ENCODE results near the gene CORO2A.
A peak's percentile ranks its signal among the peaks of the same experiment; 100 is the strongest.

CORO2A gene

GRCh38 chr9:98095401-98095800 is 97.0 kb downstream of the CORO2A start:
- WGBS, result 96% methylated on average over 7 of the region's 7 CpGs
- Histone ChIP-seq H3K36me3 (ENCODE audit: control insufficient read depth in 1 of 2, insufficient read depth in 2 of 2, low read depth in 1 of 2, low read length in 2 of 2) (no peaks in the 10 kb centered on the region), H3K4me3 (ENCODE audit: insufficient read depth in 1 of 2, low read depth in 1 of 2, low read length in 2 of 2) (no peak overlapping the region), H3K14ac (ENCODE audit: low read length in 2 of 2) (no peak overlapping the region), H4K91ac (ENCODE audit: low read length) (no peak overlapping the region), H3K9ac (ENCODE audit: low read length) (no peak overlapping the region), H2BK12ac (ENCODE audit: low read length in 2 of 2) (no peak overlapping the region), H3K4ac (ENCODE audit: low read depth in 1 of 2, low read length in 2 of 2) (no peak overlapping the region), H2BK15ac (ENCODE audit: low read depth, poor library complexity, severe bottlenecking) (no peak overlapping the region), H3K79me1 (replicated peaks; ENCODE audit: low read length, poor library complexity, severe bottlenecking) (no peaks in the 10 kb centered on the region), H2BK5ac (ENCODE audit: low read depth, low read length, poor library complexity, severe bottlenecking) (no peak overlapping the region), H3K4me2 (ENCODE audit: low read length, poor library complexity, severe bottlenecking) (no peak overlapping the region), H3K27ac (ENCODE audit: low read length, poor library complexity, severe bottlenecking) (no peak overlapping the region), H3K18ac (ENCODE audit: low read depth in 1 of 2, low read length in 2 of 2) (no peak overlapping the region), H3K9me3 (ENCODE audit: control insufficient read depth, low read length) (no peaks in the 10 kb centered on the region), H3K4me1 (ENCODE audit: control insufficient read depth, insufficient read depth, low read depth, low read length) (peaks cover 4% of the 10 kb centered on the region), H3K23ac (ENCODE audit: low read length in 2 of 2) (no peak overlapping the region), H4K8ac (ENCODE audit: low read length) (no peak overlapping the region), H2AFZ (ENCODE audit: low read depth, low read length) (no peak overlapping the region), H2BK120ac (ENCODE audit: low read depth, low read length) (no peak overlapping the region), H3K27me3 (ENCODE audit: control insufficient read depth in 1 of 2, insufficient read depth in 1 of 2, low read length in 2 of 2) (peaks cover 0 to 6% of the 10 kb centered on the region in 2 experiments), H2AK5ac (ENCODE audit: low read length, severe bottlenecking) (no peak overlapping the region)
- DNase-seq, result no peak

DNA sequence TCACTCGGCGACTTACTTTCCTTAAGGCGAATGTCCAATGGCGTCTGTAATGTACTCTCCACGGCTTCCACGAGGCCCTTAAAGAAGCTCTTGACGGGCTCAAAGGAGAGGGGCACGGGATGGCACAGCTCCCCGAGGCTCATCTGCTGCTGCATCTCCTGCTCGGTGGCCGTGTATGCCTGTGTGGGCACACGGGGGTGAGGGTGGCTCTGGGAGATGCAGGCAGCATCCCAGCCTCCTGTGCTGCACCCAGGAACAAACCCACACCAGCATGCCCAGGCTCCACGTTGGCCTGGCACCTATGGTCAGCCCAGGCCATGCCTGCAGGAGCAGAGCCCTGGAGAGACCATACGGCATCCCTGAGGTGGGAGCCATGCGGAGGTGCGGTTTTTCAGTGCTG is 97.6 kb downstream of the CORO2A start:
- H3K27ac ChIP-seq (ENCODE audit: low read length, poor library complexity, severe bottlenecking), result no peak overlapping the region
- H3K23ac ChIP-seq (ENCODE audit: low read length in 2 of 2), result no peak overlapping the region
- no peak overlapping the region for H2BK5ac ChIP-seq (ENCODE audit: low read depth, low read length, poor library complexity, severe bottlenecking)
- H3K9ac ChIP-seq (ENCODE audit: low read length), result no peak overlapping the region
- H2BK12ac ChIP-seq (ENCODE audit: low read length in 2 of 2), result no peak overlapping the region
- peak overlapping the region in 1 of 2 experiments; percentile 35 for H3K14ac ChIP-seq (ENCODE audit: low read length in 2 of 2)
- H3K9me3 ChIP-seq (ENCODE audit: control insufficient read depth, low read length), result no peaks in the 10 kb centered on the region
- H4K91ac ChIP-seq (ENCODE audit: low read length), result no peak overlapping the region
- DNase-seq, result no peak
- H3K4me3 ChIP-seq (ENCODE audit: insufficient read depth in 1 of 2, low read depth in 1 of 2, low read length in 2 of 2), result no peak overlapping the region
- no peaks in the 10 kb centered on the region for H3K79me1 ChIP-seq (replicated peaks; ENCODE audit: low read length, poor library complexity, severe bottlenecking)
- no peak overlapping the region for H4K8ac ChIP-seq (ENCODE audit: low read length)
- H3K27me3 ChIP-seq (ENCODE audit: control insufficient read depth in 1 of 2, insufficient read depth in 1 of 2, low read length in 2 of 2), result peaks cover 0 to 6% of the 10 kb centered on the region in 2 experiments
- no peak overlapping the region for H2AK5ac ChIP-seq (ENCODE audit: low read length, severe bottlenecking)
- H3K18ac ChIP-seq (ENCODE audit: low read depth in 1 of 2, low read length in 2 of 2), result no peak overlapping the region
- H2BK120ac ChIP-seq (ENCODE audit: low read depth, low read length), result no peak overlapping the region
- no peak overlapping the region for H2AFZ ChIP-seq (ENCODE audit: low read depth, low read length)
- H2BK15ac ChIP-seq (ENCODE audit: low read depth, poor library complexity, severe bottlenecking), result no peak overlapping the region
- 93% methylated on average over 16 of the region's 16 CpGs for WGBS
- H3K4me2 ChIP-seq (ENCODE audit: low read length, poor library complexity, severe bottlenecking), result no peak overlapping the region
- H3K36me3 ChIP-seq (ENCODE audit: control insufficient read depth in 1 of 2, insufficient read depth in 2 of 2, low read depth in 1 of 2, low read length in 2 of 2), result no peaks in the 10 kb centered on the region
- peaks cover 4% of the 10 kb centered on the region for H3K4me1 ChIP-seq (ENCODE audit: control insufficient read depth, insufficient read depth, low read depth, low read length)
- H3K4ac ChIP-seq (ENCODE audit: low read depth in 1 of 2, low read length in 2 of 2), result no peak overlapping the region

DNA sequence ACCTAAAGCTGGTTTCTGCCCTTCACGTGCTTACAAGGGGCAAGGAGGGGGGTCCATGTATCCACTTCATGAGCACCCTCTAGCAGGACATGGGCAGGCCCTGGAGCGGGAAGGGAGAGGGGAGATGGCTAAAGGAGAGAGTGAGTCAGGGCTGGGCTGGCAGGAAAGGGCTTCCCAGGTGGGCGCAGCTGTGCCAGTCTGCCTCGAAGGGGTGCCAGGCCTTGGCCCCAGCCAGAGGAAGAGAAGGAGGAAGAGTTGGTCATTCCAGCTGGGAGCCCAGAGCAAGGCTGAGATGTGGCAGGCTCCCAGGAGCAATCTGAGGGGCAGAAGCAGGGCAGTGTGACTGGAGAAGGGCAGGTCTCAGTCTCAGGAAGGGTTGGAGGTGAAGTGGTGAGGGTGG is 98.1 kb downstream of the CORO2A start:
- no peaks in the 10 kb centered on the region for H3K9me3 ChIP-seq (ENCODE audit: control insufficient read depth, low read length)
- H4K8ac ChIP-seq (ENCODE audit: low read length), result no peak overlapping the region
- H2BK120ac ChIP-seq (ENCODE audit: low read depth, low read length), result no peak overlapping the region
- H3K23ac ChIP-seq (ENCODE audit: low read length in 2 of 2), result no peak overlapping the region
- DNase-seq, result no peak
- no peak overlapping the region for H3K4ac ChIP-seq (ENCODE audit: low read depth in 1 of 2, low read length in 2 of 2)
- H2BK5ac ChIP-seq (ENCODE audit: low read depth, low read length, poor library complexity, severe bottlenecking), result no peak overlapping the region
- no peak overlapping the region for H3K9ac ChIP-seq (ENCODE audit: low read length)
- no peak overlapping the region for H2BK12ac ChIP-seq (ENCODE audit: low read length in 2 of 2)
- no peak overlapping the region for H2BK15ac ChIP-seq (ENCODE audit: low read depth, poor library complexity, severe bottlenecking)
- H3K27me3 ChIP-seq (ENCODE audit: control insufficient read depth in 1 of 2, insufficient read depth in 1 of 2, low read length in 2 of 2), result peaks cover 0 to 6% of the 10 kb centered on the region in 2 experiments
- H3K18ac ChIP-seq (ENCODE audit: low read depth in 1 of 2, low read length in 2 of 2), result no peak overlapping the region
- H3K36me3 ChIP-seq (ENCODE audit: control insufficient read depth in 1 of 2, insufficient read depth in 2 of 2, low read depth in 1 of 2, low read length in 2 of 2), result no peaks in the 10 kb centered on the region
- WGBS, result 95% methylated on average over 4 of the region's 4 CpGs
- H2AK5ac ChIP-seq (ENCODE audit: low read length, severe bottlenecking), result no peak overlapping the region
- H3K79me1 ChIP-seq (replicated peaks; ENCODE audit: low read length, poor library complexity, severe bottlenecking), result no peaks in the 10 kb centered on the region
- no peak overlapping the region for H4K91ac ChIP-seq (ENCODE audit: low read length)
- H3K4me2 ChIP-seq (ENCODE audit: low read length, poor library complexity, severe bottlenecking), result no peak overlapping the region
- no peak overlapping the region for H2AFZ ChIP-seq (ENCODE audit: low read depth, low read length)
- peaks cover 4% of the 10 kb centered on the region for H3K4me1 ChIP-seq (ENCODE audit: control insufficient read depth, insufficient read depth, low read depth, low read length)
- H3K14ac ChIP-seq (ENCODE audit: low read length in 2 of 2), result no peak overlapping the region
- H3K27ac ChIP-seq (ENCODE audit: low read length, poor library complexity, severe bottlenecking), result no peak overlapping the region
- H3K4me3 ChIP-seq (ENCODE audit: insufficient read depth in 1 of 2, low read depth in 1 of 2, low read length in 2 of 2), result no peak overlapping the region

GRCh38 chr9:98092613-98092931 is 99.9 kb downstream of the CORO2A start:
- H2BK5ac ChIP-seq (ENCODE audit: low read depth, low read length, poor library complexity, severe bottlenecking), result no peak overlapping the region
- peaks cover 0 to 9% of the 10 kb centered on the region in 2 experiments for H3K27me3 ChIP-seq (ENCODE audit: control insufficient read depth in 1 of 2, insufficient read depth in 1 of 2, low read length in 2 of 2)
- no peaks in the 10 kb centered on the region for H3K9me3 ChIP-seq (ENCODE audit: control insufficient read depth, low read length)
- H3K27ac ChIP-seq (ENCODE audit: low read length, poor library complexity, severe bottlenecking), result no peak overlapping the region
- H3K79me1 ChIP-seq (replicated peaks; ENCODE audit: low read length, poor library complexity, severe bottlenecking), result no peaks in the 10 kb centered on the region
- DNase-seq, result no peak
- H2BK12ac ChIP-seq (ENCODE audit: low read length in 2 of 2), result no peak overlapping the region
- H3K9ac ChIP-seq (ENCODE audit: low read length), result no peak overlapping the region
- H2BK15ac ChIP-seq (ENCODE audit: low read depth, poor library complexity, severe bottlenecking), result no peak overlapping the region
- no peak overlapping the region for H3K4ac ChIP-seq (ENCODE audit: low read depth in 1 of 2, low read length in 2 of 2)
- H3K36me3 ChIP-seq (ENCODE audit: control insufficient read depth in 1 of 2, insufficient read depth in 2 of 2, low read depth in 1 of 2, low read length in 2 of 2), result peaks cover 0 to 3% of the 10 kb centered on the region in 2 experiments
- H3K4me2 ChIP-seq (ENCODE audit: low read length, poor library complexity, severe bottlenecking), result no peak overlapping the region
- H3K14ac ChIP-seq (ENCODE audit: low read length in 2 of 2), result no peak overlapping the region
- H3K4me1 ChIP-seq (ENCODE audit: control insufficient read depth, insufficient read depth, low read depth, low read length), result peaks cover 8% of the 10 kb centered on the region
- no peak overlapping the region for H3K23ac ChIP-seq (ENCODE audit: low read length in 2 of 2)
- H2AFZ ChIP-seq (ENCODE audit: low read depth, low read length), result no peak overlapping the region
- no peak overlapping the region for H3K18ac ChIP-seq (ENCODE audit: low read depth in 1 of 2, low read length in 2 of 2)
- 90% methylated on average over 11 of the region's 11 CpGs for WGBS
- no peak overlapping the region for H2AK5ac ChIP-seq (ENCODE audit: low read length, severe bottlenecking)
- H4K8ac ChIP-seq (ENCODE audit: low read length), result no peak overlapping the region
- no peak overlapping the region for H2BK120ac ChIP-seq (ENCODE audit: low read depth, low read length)
- H3K4me3 ChIP-seq (ENCODE audit: insufficient read depth in 1 of 2, low read depth in 1 of 2, low read length in 2 of 2), result peak overlapping the region in 1 of 2 experiments; percentile 50
- no peak overlapping the region for H4K91ac ChIP-seq (ENCODE audit: low read length)

Data from mesenchymal stem cell (in vitro differentiated cells and primary cell).